ENCODE measurements around the gene LEO1.
A peak's percentile ranks its signal among the peaks of the same experiment; 100 is the strongest.
"Not testable (repeated sequence)": the region's sequence is repeated elsewhere in the genome, so short reads cannot be mapped to it uniquely, and the experiment has no call there.

Gene LEO1

GRCh38 chr15:52003710-52004109 lies 32.1 kb upstream of the LEO1 start:
- DNase-seq (ENCODE audit: low spot score), result no peak

DNA sequence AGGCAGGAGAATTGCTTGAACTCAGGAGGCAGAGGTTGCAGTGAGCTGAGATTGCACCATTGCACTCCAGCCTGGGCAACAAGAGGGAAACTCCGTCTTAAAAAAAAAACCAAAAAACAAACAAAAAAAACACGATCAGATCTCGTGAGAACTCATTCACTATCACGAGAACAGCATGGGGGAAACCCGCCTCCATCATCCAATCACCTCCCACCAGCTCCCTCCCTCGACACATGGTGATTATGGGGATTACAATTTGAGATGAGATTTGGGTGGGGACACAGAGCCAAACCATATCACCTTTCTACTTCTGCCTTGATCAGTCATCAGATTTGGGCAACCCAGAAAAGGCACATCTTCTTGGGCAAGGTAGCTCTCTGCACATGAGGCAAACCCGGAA lies 31.5 kb upstream of the LEO1 start:
- not testable (repeated sequence) for DNase-seq (ENCODE audit: low spot score)

DNA sequence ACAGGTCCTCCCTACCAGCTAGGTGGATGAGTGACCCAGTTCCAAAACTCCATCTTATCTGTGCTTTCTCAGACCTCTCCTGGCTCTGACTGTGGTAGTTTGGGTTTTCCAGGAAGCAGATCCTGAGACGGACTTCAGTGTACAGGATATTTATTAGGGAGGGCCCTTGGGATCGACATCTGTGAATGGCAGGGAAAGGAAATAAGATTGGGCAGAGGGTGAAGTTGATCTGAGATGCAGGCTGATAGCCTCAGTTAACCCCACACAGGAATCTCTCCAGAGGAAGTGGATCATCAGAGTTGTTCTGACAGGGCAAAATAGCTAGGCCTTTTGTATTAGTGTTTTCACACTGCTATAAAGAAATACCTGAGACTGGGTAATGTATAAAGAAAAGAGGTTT lies 30.8 kb upstream of the LEO1 start:
- DNase-seq (ENCODE audit: low spot score), result no peak

DNA sequence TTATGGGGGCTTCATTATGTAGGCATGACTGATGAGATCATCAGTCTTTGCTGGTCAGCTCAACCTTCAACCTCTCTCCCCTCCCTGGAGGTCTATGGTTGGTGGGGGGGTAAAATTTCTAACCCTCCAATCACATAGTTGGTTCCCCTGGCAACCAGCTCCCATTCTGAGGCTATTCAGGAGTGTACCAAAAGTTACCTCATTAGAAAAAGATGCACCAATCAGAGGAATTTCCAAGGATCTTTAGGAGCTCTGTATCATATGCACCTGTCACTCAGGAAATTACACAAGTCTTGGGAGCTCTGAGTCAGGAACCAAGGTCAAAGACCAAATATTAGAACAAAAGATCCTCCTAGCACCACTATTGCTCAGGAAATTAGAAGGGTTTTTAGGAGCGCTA lies 21.4 kb upstream of the LEO1 start:
- DNase-seq (ENCODE audit: low spot score), result no peak

DNA sequence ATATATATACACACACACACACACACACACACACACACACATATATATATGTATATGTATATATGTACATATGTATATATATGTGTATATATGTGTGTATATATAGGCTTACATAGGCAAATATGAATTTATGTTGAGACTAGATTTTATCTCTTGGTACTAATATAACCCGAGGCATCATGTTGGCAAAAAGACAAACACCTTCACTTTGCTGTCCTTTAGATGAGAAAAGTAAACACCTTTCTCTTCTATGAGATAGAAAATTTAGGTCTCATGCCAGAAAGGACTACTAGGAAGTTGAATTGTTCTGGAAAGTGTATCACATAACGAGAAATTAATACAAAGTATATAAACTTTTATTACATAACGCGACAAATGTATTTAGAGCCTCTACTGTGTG lies 19.6 kb upstream of the LEO1 start:
- DNase-seq (ENCODE audit: low spot score), result no peak

DNA sequence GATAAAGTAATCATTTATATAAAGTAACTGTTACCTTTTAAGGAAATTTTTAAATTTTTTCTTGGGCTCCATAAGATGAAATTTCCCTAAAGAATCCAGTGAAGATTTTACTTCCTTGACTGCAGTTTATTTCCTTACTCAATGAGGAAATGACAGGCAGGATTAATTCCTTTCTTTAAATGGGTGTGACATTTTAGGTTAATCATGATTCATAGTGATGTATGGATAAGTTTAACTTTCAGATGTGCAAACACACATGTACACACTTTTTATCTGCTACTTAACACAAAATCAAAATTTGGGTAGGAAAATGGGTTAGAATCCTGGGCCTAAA lies 11.2 kb upstream of the LEO1 start:
- no peak for DNase-seq (ENCODE audit: low spot score)

GRCh38 chr15:51982013-51982769 lies 10.6 kb upstream of the LEO1 start:
- DNase-seq (ENCODE audit: low spot score), result peak; percentile 70

GRCh38 chr15:51973775-51974174 lies 2.2 kb upstream of the LEO1 start:
- DNase-seq (ENCODE audit: low spot score), result no peak

GRCh38 chr15:51973220-51973619 lies 1.6 kb upstream of the LEO1 start:
- DNase-seq (ENCODE audit: low spot score), result no peak

- no peak for DNase-seq (ENCODE audit: low spot score)
Measured at GRCh38 chr15:51971032-51971374, 575 bp downstream of the LEO1 start.

- no peak for DNase-seq (ENCODE audit: low spot score)
Measured at GRCh38 chr15:51970132-51970817, 1.3 kb downstream of the LEO1 start.

- DNase-seq (ENCODE audit: low spot score), result no peak
Measured at GRCh38 chr15:51969728-51970127, 1.9 kb downstream of the LEO1 start.

DNA sequence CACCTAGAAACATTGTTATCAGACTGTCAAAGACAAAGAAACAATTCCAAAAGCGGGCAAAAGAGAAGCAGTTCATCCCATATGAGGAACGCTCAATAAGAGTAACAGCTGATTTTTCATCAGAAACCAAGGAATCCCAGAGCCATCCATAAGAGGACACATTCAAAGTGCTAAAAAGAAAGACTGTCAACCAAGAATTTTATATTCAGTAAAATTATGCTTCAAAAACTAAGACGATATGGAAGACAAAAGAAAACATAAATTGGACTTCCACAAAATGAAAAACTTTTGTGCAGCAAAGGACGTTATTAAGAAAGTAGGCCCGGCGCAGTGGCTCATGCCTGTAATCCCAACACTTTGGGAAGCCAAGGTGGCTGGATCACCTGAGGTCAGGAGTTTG lies 4.0 kb downstream of the LEO1 start:
- no peak for DNase-seq (ENCODE audit: low spot score)

DNA sequence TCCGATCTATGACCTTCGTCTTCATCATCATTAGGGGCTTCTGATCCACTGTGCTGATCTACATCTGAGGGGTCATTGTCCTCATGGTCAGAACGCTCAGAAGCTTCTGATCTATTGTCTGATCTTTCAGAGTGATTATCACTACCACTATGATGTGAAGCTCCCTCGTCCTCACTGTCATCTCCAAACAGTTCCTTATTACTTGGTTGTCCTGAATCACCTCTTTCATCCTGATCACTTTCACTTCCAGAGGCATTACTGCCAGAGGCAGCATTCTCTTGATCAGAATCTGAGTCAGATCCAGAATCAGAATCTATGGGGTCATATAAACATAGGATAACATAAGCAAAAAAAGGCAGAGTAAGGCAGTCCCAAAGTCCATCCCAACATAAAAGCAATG lies 5.4 kb downstream of the LEO1 start:
- no peak for DNase-seq (ENCODE audit: low spot score)

DNA sequence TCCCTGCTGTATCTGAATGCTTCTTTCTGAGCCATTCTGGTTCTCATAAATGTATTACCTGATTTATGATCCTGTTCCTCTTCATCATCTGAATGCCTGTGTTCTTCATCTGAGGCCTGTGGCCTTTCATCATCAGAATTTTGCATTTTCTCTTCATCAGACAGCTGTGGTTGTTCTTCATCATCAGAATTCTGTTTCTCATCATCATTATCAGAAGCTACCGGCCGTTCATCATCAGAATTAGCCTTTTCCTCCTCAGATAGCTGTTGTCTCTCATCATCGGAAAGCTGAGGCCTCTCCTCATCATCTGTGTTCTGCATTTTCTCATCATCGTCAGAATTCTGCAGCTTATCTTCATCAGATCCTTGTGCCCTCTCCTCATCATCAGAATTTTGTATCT lies 5.9 kb downstream of the LEO1 start:
- DNase-seq (ENCODE audit: low spot score), result no peak

DNA sequence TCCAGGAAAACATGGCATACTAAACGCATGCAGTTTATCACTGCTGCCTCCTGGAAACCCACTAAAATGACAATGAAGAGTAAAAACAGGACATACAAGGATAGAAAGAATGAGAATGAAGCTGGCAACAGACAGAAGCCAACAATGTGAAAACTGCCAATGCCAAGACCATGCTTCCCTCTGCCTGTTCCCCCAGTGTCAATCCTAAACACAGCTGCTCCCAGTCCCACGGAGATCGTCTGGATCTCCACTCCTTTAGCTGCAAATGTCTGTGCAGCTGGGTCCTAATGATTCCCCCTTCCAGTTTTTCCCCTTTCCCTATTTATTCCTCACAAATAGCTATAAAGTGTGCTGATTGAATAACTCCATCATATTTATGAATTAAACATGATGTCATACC lies 16.1 kb downstream of the LEO1 start:
- DNase-seq (ENCODE audit: low spot score), result no peak

DNA sequence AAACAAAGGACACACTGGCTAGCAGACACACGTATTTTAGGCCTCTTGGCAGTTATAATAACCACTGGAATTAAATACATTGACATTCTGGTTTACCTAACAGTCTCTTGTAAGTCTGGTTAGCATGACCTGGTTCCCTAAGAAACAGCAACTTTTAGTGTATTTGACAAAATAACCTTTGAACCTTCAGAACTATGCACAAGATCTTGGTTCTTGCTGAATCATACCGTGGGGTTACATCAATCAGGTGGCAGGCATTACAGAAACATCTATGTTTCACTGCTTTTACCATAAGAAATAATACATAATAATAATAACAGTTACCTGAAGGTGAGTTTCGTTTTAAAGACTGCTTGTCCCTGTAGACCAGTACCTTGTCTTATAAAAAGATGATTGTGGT lies 18.8 kb downstream of the LEO1 start:
- DNase-seq (ENCODE audit: low spot score), result no peak

- no peak for DNase-seq (ENCODE audit: low spot score)
Measured at GRCh38 chr15:51947124-51947523, 24.5 kb downstream of the LEO1 start.

- no peak for DNase-seq (ENCODE audit: low spot score)
Measured at GRCh38 chr15:51939216-51939615, 32.4 kb downstream of the LEO1 start.

GRCh38 chr15:51938286-51938685 lies 33.3 kb downstream of the LEO1 start:
- no peak for DNase-seq (ENCODE audit: low spot score)

GRCh38 chr15:51936105-51936478 lies 35.5 kb downstream of the LEO1 start:
- no peak for DNase-seq (ENCODE audit: low spot score)

- no peak for DNase-seq (ENCODE audit: low spot score)
Measured at GRCh38 chr15:51935466-51936104, 36.0 kb downstream of the LEO1 start.

DNA sequence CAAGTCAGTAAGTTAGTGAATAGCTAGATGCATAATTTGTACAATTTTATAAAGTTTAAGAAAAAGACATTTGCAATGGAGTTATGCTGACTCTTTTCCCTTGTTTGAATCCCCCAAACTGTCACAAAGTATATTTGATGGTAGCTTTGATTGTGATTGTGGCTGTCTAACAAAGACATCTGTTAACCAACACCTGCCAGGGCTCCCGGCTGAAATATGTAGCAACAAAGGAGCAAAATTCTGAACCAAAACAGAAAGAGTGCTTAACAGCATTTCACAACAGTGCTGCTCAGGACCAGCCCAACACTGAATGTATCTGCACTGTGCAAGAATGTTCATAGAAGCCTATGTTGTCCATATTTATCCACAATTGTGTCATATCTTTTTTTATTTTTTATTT lies 39.4 kb downstream of the LEO1 start:
- DNase-seq (ENCODE audit: low spot score), result no peak

GRCh38 chr15:51931638-51932037 lies 39.9 kb downstream of the LEO1 start:
- no peak for DNase-seq (ENCODE audit: low spot score)

Data from CD4-positive, alpha-beta T cell treated with Interleukin-15 for 4 hours (primary cell).